ENCODE results near the gene ZNF467.

Gene ZNF467

DNA sequence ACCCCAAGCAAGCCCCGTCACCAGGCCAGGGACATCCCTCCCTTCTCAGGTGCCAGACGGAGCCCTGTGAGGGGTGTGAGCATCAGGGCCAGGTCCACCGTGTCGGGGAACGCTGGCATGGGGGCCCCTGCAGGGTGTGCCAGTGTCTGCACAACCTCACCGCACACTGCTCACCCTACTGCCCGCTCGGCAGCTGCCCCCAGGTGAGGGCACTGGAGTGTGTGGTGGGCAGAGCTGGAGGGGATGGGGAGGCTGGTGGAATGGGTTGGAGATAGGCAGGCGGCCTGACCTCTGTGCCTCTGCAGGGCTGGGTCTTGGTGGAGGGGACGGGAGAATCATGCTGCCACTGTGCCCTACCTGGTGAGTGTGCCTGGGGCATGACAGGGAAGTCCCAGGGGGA lies 19.9 kb upstream of the ZNF467 start:
- TF ChIP-seq, protein P1, sequence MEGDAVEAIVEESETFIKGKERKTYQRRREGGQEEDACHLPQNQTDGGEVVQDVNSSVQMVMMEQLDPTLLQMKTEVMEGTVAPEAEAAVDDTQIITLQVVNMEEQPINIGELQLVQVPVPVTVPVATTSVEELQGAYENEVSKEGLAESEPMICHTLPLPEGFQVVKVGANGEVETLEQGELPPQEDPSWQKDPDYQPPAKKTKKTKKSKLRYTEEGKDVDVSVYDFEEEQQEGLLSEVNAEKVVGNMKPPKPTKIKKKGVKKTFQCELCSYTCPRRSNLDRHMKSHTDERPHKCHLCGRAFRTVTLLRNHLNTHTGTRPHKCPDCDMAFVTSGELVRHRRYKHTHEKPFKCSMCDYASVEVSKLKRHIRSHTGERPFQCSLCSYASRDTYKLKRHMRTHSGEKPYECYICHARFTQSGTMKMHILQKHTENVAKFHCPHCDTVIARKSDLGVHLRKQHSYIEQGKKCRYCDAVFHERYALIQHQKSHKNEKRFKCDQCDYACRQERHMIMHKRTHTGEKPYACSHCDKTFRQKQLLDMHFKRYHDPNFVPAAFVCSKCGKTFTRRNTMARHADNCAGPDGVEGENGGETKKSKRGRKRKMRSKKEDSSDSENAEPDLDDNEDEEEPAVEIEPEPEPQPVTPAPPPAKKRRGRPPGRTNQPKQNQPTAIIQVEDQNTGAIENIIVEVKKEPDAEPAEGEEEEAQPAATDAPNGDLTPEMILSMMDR (conservative IDR thresholded peaks at IDR 0.05; ENCODE audit: low read length) = no peak
- no peak for DNase-seq (ENCODE audit: low read depth)

DNA sequence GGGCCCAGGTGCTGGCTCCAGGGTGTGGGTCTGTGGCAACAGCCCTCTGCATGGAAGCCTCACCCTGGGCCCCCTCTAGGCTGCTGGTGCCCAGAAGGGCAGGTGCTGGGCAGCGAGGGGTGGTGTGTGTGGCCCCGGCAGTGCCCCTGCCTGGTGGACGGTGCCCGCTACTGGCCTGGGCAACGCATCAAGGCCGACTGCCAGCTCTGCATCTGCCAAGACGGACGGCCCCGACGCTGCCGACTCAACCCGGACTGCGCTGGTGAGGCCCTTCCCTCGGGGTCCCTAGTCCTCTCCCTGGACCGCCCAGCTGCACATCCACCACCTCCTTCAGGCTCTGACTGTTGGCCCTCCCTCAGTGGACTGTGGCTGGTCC lies 18.8 kb upstream of the ZNF467 start:
- DNase-seq (ENCODE audit: low read depth) = no peak
- no peak overlapping the region for H3K4me3 ChIP-seq (ENCODE audit: low read length)
- TF ChIP-seq, protein P1 (conservative IDR thresholded peaks at IDR 0.05; ENCODE audit: low read length) = no peak

More for the DNA sequence above, 19.9 kb upstream of the ZNF467 start:
- no peak overlapping the region for H3K4me3 ChIP-seq (ENCODE audit: low read length)

DNA sequence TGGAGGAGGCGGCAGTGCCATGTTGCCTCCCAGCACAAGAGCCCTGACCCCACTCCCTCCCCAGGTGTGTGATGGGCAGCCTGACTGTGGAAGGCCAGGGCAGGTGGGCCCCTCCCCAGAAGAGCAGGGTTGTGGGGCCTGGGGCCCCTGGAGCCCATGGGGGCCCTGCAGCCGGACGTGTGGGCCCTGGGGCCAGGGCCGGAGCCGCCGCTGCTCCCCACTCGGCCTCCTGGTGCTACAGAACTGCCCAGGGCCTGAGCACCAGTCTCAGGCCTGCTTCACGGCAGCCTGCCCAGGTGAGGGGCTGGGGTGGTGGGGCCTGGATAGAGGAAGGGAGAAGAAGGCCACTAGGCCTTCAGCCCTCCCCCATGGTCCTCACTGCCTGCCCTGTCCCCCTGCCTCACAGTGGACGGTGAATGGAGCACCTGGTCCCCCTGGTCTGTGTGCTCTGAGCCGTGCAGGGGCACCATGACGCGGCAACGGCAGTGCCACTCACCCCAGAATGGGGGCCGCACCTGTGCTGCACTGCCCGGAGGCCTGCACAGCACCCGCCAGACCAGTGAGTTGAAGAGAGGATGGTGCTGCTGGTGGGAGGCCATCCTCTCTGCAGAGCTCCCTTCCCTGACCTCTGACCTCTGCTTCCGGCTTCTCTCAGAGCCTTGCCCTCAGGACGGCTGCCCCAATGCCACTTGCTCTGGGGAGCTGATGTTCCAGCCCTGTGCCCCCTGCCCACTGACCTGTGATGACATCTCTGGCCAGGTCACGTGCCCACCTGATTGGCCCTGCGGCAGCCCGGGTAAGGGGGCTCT lies 18.2 kb upstream of the ZNF467 start:
- TF ChIP-seq, protein P1 (conservative IDR thresholded peaks at IDR 0.05; ENCODE audit: low read length) = no peak
- no peak overlapping the region for H3K4me3 ChIP-seq (ENCODE audit: low read length)
- no peak for DNase-seq (ENCODE audit: low read depth)

DNA sequence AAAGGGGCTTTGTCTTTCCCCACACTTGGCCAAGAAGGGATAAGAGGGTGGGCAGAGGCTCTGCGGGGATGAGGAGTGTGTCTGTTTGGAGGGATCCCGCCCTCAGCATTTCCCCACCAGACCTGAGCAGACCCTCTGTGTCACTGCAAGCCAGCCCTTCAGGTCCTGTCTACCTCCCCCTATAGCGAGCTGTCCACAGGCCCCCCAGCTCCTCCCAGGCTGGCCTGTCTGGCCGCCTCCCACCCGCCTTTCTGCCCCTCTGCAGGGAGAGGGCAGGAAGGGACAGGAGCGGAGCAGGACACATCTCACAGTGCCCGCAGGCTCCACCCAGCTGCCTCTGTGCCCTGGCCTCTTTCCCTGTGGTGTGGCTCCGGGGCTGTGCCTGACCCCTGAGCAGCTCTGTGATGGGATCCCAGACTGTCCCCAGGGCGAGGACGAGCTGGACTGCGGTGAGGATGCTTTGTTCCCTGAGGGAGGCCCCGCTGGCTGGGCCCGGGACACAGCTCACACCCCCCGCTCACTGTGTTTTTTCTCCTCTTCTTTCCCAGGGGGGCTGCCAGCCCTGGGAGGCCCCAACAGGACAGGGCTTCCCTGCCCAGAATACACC lies 17.5 kb upstream of the ZNF467 start:
- H3K4me3 ChIP-seq (ENCODE audit: low read length) = no peak overlapping the region

DNA sequence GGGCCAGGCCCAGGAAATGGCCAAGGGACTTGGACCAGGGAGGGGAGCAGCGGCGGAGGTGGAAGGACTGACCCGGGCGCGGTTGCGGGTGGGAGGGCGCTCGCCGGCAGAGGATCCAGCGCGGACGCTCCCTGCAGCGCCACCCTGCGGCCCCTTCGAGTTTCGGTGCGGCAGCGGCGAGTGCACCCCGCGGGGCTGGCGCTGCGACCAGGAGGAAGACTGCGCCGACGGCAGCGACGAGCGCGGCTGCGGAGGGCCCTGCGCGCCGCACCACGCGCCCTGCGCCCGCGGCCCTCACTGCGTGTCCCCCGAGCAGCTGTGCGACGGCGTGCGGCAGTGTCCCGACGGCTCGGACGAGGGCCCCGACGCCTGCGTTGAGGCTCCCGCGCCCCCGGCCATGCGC lies 16.8 kb upstream of the ZNF467 start:
- TF ChIP-seq, protein P1 (conservative IDR thresholded peaks at IDR 0.05; ENCODE audit: low read length) = peak; percentile 15; the same call in 1 of the 2 replicates
- no peak overlapping the region for H3K4me3 ChIP-seq (ENCODE audit: low read length)
- DNase-seq (ENCODE audit: low read depth) = no peak

More for the DNA sequence above, 17.5 kb upstream of the ZNF467 start:
- TF ChIP-seq, protein P1 (conservative IDR thresholded peaks at IDR 0.05; ENCODE audit: low read length) = no peak
- no peak for DNase-seq (ENCODE audit: low read depth)

DNA sequence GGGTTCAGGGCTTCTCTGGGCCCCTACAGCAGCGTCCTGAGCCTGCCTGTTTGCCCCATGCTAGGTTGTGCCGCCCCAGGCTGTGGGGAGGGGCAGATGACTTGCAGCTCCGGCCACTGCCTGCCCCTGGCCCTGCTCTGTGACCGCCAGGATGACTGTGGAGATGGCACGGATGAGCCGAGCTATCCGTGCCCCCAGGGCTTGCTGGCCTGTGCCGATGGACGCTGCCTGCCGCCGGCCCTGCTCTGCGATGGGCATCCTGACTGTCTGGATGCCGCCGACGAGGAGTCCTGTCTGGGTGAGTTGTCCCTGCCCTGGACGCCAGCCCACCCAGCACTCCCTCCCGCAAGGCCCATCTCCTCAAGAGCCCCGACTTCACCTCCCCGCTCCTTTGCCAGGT lies 15.7 kb upstream of the ZNF467 start:
- H3K4me3 ChIP-seq (ENCODE audit: low read length) = no peak overlapping the region
- no peak for DNase-seq (ENCODE audit: low read depth)
- TF ChIP-seq, protein P1 (conservative IDR thresholded peaks at IDR 0.05; ENCODE audit: low read length) = no peak

Data from AG10803 (cell line).